Brain microvascular endothelial cell (primary cell): ENCODE measurements around the gene GSE1.
A peak's percentile ranks its signal among the peaks of the same experiment; 100 is the strongest.

Experiments
- DNase-seq: peaks from one replicate; pipeline ENCODE4 v3.0.0-alpha.2; 2020
- H3K27ac ChIP-seq: fragments of 250-450 bp; sonication (Bioruptor Pico); 2 replicates; pipeline ENCODE4 v1.5.1; 2020; ENCODE audit warnings: mild to moderate bottlenecking, moderate library complexity
- H3K27me3 ChIP-seq: fragments of 250-450 bp; sonication (Bioruptor Pico); replicated peaks from 2 replicates; pipeline ENCODE4 v1.5.1; 2020; ENCODE audit warnings: mild to moderate bottlenecking
- H3K36me3 ChIP-seq: fragments of 250-450 bp; sonication (Bioruptor Pico); replicated peaks from 2 replicates; pipeline ENCODE4 v1.5.1; 2020; ENCODE audit warnings: mild to moderate bottlenecking
- H3K4me3 ChIP-seq: 2 replicates; pipeline ENCODE4 v1.5.1; 2011; ENCODE audit warnings: low read depth, mild to moderate bottlenecking, control low read depth, low read length, moderate library complexity
- in situ Hi-C: cut with HindIII; loops from 2 replicates; pipeline ENCODE4 v1.10.0; 2017; ENCODE audit warnings: low sequenced_read_pairs, low pct_ligation_motif_present
- TF ChIP-seq, protein P1 (sequence below): IDR thresholded peaks from 2 replicates; pipeline ENCODE4 v1.5.1; 2011; ENCODE audit warnings: low read depth, mild to moderate bottlenecking, moderate library complexity, low read length, control low read depth, inconsistent platforms; ENCODE audit errors: missing control alignments

Gene GSE1

DNA sequence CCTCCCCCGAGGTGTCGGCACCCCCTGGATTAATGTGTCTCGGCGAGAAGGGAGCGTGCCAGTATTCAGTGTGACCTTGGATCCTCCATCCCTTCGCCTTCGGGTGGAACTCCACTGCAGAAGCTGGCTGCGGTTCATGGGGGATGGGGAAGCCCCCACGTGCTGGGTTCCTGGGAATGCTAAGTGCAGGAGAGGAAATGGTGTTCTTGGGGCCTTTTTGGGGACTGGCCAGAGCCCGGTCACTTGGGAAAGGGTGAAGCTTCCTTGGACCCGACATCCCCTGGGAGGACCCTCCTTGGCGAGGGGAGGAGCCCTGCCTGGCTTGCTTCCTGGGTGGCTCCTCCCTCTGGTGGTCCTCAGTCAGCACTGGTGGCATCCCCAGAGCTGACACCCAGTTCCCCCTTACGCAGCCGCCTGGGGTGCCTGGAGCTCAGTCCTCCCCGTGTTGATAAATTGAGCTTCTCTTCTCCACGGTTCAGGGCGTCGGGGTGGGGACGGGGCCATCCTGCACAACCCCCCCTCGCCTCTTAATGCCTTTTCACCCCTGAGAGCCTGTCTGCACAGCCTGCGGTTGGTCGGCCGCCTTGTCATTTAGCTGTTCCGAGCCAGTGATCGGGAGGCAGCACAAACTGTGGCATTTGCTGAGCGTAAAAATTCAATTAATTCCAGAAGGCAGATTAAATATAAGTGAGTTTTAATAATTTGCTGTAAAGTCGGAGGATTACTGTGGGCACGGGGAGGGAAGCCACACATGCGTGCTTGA, 30.7 kb upstream of the GSE1 start:
- in situ Hi-C loops = no loop called here
- TF ChIP-seq, protein P1, sequence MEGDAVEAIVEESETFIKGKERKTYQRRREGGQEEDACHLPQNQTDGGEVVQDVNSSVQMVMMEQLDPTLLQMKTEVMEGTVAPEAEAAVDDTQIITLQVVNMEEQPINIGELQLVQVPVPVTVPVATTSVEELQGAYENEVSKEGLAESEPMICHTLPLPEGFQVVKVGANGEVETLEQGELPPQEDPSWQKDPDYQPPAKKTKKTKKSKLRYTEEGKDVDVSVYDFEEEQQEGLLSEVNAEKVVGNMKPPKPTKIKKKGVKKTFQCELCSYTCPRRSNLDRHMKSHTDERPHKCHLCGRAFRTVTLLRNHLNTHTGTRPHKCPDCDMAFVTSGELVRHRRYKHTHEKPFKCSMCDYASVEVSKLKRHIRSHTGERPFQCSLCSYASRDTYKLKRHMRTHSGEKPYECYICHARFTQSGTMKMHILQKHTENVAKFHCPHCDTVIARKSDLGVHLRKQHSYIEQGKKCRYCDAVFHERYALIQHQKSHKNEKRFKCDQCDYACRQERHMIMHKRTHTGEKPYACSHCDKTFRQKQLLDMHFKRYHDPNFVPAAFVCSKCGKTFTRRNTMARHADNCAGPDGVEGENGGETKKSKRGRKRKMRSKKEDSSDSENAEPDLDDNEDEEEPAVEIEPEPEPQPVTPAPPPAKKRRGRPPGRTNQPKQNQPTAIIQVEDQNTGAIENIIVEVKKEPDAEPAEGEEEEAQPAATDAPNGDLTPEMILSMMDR = no peak
- no peaks in the 10 kb centered on the region for H3K27me3 ChIP-seq
- no peak overlapping the region for H3K4me3 ChIP-seq
- no peak overlapping the region for H3K27ac ChIP-seq
- DNase-seq = no peak
- H3K36me3 ChIP-seq = no peaks in the 10 kb centered on the region

DNA sequence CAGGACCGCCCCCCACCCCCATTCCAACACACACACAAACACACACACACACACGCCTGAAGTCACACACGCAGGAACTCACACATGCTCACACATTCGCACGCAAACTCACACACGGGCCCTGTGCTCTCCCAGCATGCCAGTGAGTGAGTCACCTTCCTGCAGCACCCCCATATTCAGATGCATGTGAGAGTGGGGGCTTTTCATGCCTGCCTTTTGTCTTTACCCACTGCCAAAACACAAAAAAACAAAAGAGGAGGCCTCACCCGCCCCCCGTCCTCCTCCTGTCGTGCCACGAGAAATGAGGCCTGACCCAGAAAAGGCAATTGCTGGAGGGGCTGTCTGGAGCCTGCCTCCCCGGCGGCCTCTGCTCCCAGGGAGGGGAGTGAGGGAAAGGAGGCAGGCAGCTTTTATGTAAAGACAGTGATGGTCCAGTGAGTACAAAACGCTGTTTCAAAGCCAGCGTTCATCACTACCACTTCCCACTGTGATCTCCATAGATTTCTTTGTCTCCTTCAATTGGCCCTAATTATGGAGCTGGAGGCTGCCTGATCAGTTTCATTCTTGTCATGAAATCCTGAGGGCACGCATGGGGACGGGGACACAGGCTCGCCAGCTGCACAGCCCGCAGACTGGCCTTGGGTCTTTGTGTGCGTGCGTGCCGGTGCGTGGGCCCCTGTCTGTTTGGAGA, 29.5 kb upstream of the GSE1 start:
- no peak overlapping the region for H3K27ac ChIP-seq
- peak; percentile 43 for DNase-seq

DNA sequence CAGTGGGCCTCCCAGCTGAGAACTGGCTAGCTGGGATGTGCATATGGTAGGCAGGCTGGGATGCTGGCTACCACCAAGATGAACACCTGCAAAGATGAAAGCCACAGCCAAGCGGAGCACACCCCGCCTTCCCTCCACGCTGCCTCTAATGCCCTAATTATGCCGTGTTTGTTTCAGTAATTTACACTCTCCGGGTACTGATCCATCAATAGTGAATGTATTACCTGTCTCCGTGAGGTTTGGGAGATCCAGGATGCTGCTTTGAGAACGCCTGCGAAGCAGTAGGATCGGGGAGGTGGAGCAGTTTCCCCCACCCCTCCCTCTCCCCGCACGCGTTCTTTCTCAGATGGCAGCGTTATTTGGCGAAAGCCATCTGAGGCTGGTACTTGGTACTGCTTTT, 28.9 kb upstream of the GSE1 start:
- in situ Hi-C loops = no loop called here
- no peak overlapping the region for H3K4me3 ChIP-seq
- H3K36me3 ChIP-seq = no peaks in the 10 kb centered on the region
- no peak overlapping the region for H3K27ac ChIP-seq
- H3K27me3 ChIP-seq = no peaks in the 10 kb centered on the region
- no peak for DNase-seq
- TF ChIP-seq, protein P1 = no peak

More for the DNA sequence above, 29.5 kb upstream of the GSE1 start:
- Histone ChIP-seq H3K36me3 (no peaks in the 10 kb centered on the region), H3K4me3 (no peak overlapping the region), H3K27me3 (no peaks in the 10 kb centered on the region)
- TF ChIP-seq, protein P1 = no peak
- in situ Hi-C loops = no loop called here

DNA sequence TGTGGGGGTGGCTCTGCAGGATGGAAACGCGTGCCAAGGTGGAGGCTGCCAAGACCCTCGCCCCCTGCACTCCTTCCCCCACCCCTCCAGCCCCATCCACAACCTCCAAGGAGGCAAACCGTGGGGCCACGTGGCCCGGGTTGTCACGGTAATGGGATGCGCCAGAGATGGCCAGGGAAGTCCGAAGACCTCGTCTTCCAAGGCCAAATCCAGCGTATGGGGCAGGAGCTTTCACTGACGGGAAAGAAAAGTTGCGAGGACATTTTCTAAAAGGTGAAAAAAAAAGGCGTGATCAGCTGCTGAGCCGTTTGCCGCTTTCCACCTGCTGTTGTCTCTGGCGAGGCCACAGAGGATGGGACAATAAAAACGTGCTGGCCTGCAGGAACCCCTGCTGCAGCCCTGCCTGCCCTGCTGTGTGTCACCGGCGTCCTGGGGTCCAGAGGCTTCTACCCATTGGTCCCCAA, 28.3 kb upstream of the GSE1 start:
- TF ChIP-seq, protein P1 = no peak
- no peak overlapping the region for H3K4me3 ChIP-seq
- H3K27me3 ChIP-seq = no peaks in the 10 kb centered on the region
- H3K36me3 ChIP-seq = no peaks in the 10 kb centered on the region
- in situ Hi-C loops = no loop called here
- no peak overlapping the region for H3K27ac ChIP-seq
- DNase-seq = no peak

DNA sequence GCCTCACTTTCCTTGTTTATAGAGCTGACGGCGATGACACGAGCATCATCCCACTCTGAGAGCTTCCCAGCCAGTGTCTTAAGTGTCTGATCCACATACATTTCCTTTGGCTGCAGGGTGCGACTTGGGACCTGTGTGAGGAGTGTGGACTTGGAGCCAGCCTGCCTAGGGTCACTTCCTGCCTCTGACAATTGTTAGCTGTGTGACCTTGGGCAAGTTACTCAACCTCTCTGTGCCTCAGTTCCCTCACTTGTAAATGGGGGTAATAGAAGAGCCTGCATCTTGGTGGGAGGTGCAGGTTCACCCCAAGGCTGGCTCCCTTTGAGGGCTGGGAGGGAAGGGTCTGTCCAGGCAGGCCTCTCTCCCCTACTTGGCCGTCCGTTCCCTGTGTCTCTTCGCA, 27.4 kb upstream of the GSE1 start:
- no peak for DNase-seq
- Histone ChIP-seq H3K4me3 (no peak overlapping the region), H3K27me3 (no peaks in the 10 kb centered on the region), H3K36me3 (no peaks in the 10 kb centered on the region), H3K27ac (no peak overlapping the region)
- in situ Hi-C loops = no loop called here
- TF ChIP-seq, protein P1 = no peak
